Inflammatory macrophage treated with lipopolysaccharide for 1 hour (primary cell): ENCODE data around the gene HEATR9.

Experiments
- DNase-seq, 2 donors: peaks; one replicate each; pipeline ENCODE4 v3.0.0-alpha.2; 2020 to 2022

HEATR9 gene

DNA sequence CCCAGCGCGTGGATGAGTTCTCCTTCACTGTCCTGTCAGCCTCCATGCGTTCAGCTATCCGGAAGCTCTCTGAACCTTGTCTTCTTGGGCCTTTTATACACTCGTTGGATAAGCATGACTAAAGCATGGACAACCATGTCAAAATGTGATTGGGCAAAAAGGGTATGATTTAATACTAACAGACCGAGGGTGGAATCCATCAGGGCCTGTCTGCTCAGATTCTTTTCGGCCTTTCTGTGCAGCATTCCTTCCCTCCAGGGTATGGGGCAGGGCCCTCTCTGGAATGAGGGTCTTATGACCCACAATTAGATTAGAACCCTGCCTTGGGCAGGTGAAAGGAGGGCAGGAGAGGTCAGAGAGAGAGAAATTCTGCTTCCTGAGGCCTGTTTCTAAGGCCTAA, 25.5 kb upstream of the HEATR9 start:
- DNase-seq, result no peak

DNA sequence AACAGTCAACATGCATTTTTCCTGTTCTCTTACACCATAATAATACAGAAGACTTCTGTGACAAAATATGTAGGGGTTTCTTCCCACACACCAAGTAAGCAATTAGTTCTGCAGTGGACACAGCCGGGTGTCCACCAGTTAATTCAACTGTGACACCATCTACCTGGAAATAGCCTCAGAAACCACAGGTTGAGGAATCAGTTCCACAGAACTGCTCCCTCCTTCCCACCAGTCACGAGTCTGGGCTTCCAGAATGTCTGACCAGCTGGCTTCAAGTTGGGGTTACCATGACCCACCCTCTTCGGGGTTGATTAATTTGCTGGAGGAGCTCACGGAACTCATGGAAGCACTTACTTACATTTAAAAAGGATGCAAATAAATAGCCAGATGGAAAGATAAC, 25.1 kb upstream of the HEATR9 start:
- DNase-seq, result no peak

GRCh38 chr17:35892091-35893035, 23.7 kb upstream of the HEATR9 start:
- DNase-seq, result peak; percentile 92 to 95

DNA sequence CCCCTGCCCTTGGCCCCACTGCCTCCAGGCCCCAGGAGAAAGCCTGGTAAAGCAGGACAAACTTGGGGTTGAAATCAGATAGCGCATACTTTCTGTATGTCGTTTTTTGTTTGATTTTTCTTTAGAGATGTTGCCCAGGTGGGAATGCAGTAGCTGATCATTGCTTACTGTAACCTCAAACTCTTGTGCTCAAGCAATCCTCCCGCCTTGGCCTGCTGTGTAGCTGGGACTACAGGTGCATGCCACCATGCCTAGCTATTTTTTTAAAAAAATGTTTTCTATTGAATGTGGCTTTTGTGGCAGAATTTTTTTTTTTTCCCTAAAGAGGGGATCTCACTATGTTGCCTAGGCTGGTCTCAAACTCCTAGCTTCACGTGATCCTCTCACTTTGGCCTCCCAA, 22.6 kb upstream of the HEATR9 start:
- DNase-seq, result no peak

DNA sequence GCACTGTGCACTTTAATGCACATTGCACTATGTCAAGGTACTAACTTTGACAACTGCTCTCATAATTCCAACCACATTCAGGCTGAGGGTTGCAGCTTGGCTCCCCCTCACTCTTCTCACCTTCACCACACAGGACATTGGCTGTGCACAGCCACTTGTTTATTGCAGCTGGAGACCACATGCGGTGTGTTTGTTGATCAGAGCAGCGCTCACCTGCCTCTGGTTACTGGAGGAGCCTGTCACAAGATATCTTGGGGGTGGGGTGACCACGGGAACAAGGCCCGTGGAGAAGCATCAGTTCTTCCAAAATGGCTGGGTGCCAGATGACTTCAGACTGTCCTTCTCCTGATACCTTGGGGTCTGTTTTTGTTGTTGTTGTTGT, 22.1 kb upstream of the HEATR9 start:
- no peak for DNase-seq

- peak; percentile 73 to 89 for DNase-seq
Measured at GRCh38 chr17:35889818-35890773, 21.4 kb upstream of the HEATR9 start.

GRCh38 chr17:35889241-35889640, 20.6 kb upstream of the HEATR9 start:
- no peak for DNase-seq

GRCh38 chr17:35879773-35880654, 11.3 kb upstream of the HEATR9 start, which contains the start of gene CCL5:
Gene CCL5, minus strand, starts transcription at chr17:35880360.
- DNase-seq, result peak; percentile 91 to 92

- DNase-seq, result peak in 1 of 2 donors; percentile 23
Measured at GRCh38 chr17:35878361-35878760, 9.7 kb upstream of the HEATR9 start.

DNA sequence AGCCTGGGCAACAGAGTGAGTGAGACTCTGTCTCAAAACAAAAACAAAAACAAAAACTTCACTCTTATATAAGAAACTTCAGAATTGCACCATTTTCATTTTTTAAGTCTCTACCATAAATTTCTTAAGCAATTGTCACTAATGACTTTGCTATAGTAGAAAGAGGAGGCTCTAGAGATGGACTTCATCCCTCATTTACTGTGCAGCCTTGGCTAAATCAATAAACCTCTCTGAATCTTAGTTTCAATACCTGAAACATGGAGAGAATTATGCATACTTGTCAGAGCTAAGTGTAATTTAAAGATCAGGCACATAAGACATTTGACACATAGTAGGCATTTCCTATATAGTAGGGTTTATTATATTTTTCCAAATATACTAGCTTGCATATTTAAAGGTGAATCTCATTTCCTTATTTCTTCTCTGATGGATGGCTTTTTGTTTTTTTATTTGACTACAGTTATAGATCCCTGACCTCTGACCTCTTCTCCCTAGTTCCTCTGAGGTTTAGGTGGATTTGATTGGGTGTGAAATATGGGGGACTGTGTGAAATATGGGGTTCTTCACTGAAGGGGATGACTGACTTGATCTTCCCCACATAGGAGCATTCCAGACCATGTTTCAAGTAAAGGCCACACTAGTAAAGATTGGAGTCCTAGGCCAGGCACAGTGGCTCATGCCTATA, 8.8 kb upstream of the HEATR9 start:
- no peak for DNase-seq

DNA sequence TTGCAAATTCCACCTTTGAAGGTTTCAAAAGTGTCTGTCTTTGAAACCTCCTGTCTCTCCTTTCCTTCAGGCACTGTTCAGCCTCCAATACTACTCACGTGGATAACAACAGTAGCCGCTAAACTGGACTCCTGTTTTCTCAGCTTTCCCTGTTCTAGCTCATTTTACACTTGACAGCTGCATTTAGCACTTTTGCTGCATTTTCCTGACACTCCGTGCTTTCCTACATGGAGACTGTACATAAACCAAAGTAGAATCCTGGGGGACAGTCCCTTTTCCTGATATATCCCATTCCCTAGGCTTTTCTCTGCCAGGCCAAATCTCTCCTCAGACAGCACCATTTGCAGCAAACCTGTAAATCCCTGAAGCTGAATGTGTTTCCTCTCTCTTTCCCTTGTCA, 7.8 kb upstream of the HEATR9 start:
- no peak for DNase-seq

DNA sequence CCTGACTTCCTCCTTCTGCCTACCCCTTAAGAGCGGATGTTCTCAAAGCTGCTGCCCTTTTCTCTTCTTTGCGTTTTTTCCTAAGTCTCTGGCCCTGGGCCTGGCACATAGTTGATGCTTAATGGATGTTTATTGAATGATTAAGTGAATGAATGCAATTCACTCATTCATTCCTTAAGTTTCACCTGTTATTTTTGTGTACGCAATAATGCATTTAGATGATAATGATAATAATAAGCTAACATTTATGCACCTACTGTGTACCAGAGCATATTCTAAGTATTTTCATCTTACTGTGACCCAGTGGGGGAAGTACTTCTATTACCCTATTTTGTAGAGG, 7.1 kb upstream of the HEATR9 start:
- no peak for DNase-seq

DNA sequence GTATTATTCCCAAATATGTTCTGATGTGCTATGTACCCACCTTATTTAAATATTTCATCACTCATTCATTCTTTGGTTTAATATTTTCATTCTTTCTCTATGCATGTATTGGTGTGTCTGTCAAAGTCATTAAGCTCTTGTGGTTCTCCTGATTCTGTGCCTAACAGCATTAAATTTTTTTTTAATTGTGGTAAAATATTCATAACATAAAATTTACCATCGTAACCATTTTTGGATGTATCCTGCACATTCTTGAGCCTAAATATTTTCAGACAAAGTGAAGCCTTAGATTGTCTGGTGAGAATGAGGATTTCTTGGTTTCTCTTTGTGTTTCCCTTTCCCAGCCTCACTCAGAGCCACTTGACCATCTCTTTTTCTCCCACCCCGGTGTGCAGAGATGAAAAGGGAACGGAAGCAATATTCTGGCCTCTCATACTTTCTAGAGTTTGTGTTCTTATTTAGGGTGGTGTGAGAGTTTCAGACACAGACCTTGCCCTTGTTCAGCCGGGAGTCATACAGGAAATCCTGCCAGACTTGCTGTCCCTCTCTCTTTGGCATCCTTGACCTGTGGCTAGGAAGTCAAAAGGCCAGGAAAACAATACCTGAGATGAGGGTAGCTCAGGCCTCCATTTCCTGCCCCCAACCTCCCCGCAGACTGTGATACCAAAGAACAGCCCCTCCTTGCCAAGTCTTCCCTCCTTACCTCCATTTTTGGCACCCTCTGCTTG, 6.5 kb upstream of the HEATR9 start:
- no peak for DNase-seq

DNA sequence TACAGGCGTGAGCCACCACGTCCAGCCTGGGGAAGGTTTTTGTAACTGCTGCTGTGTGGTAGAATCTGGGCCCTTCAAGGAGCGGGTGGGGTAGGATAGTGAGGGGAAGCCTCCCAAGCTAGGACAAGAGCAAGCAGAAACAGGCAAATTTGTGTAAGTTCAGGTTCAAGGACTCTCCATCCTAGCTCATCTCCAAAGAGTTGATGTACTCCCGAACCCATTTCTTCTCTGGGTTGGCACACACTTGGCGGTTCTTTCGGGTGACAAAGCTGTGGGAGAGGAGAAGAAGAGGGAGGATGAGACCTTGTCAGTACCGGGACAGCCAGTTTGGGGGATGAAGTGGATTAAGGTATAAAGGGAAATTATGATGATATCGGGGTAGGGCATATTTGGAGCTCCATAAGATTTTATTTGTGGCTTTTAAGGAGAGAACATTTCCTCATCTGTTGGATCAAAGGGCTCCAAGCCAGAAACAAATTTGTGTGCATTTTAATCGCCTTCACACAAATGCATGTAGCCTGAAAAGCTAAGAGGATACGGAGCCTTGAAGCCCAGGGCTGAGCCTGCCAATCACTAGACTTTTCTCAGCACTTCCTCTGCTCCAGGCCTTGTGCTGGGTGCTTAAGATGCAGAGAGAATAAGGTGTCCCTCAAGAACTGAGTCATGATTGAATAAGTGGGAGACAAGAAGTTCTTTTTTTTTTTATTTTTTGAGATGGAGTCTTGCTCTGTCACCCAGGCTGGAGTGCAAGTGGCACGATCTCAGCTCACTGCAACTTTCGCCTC, 3.7 kb upstream of the HEATR9 start:
- DNase-seq, result no peak

- peak; percentile 52 to 59 for DNase-seq
Measured at GRCh38 chr17:35870906-35871819, 2.5 kb upstream of the HEATR9 start.

DNA sequence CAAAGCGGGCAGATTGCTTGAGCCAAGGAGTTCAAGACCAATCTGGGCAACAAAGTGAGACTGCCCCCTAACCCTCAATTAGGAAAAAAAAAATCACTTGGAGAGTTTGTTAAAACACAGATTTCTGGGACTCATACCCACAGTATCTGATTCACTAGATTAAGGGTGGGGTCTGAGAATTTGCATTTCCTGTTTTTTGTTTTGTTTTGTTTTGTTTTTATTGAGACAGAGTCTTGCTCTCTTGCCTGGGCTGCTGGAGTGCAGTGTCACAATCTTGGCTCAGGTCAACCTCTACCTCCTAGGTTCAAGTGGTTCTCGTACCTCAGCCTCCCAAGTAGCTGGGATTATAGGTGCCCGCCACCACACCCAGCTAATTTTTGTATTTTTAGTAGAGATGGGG, 1.1 kb downstream of the HEATR9 start:
- no peak for DNase-seq

- no peak for DNase-seq
Measured at GRCh38 chr17:35866341-35866950, 2.2 kb downstream of the HEATR9 start.

DNA sequence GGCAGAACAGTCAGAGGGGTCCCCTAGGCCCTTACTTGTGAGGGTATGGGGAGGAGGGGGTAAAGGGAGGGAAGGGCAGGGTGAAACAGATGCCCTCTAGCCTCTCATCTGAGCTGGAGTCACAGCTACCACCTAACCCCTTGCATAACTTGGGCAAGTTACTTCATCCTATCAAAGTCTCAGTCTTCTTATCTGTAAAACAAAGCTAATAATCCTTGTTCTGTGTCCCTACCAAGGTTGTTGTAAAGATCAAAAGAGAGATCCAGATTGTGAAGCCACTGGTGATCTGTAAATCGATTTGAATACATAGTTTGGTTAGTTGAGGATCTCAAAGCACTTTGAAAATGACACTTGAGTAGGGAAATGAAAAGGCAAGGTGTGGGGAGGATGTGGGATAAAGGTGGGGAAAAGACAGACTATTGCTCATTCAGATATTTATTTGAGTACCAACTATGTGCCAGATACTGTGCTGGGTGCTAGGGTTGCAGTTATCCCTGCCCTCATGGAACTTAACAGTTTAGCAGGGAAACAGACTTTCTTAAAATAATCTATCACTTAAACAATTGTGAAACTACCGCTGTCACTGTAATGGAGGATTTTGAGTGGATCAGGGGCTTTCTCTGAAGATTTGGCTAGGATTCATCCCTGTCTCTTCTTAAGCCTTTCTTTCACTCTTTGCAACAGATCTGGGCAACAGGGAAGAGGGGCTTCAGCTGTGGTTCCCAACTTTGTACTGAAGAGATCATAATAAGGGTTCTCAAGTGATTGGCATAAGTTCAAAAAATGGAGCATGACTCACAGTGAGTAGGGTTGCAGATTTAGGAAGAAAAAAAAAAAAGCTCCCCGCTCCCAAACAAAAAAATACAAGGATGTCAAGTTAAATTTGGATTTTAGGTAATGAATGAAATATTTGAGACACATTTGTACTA, 3.0 kb downstream of the HEATR9 start:
- no peak for DNase-seq
